GM18867 (cell line): ENCODE results near the gene CNTNAP2.

Experiments used
- ATAC-seq: cut with Tn5 transposase; IDR thresholded peaks from one replicate; pipeline ENCODE4 v1.9.1; 2021; ENCODE audit warnings: mild to moderate bottlenecking, moderate library complexity; ENCODE audit not compliant: unreplicated experiment

CNTNAP2 gene

GRCh38 chr7:146740039-146740438 is 623.4 kb downstream of the CNTNAP2 start:
- ATAC-seq: no peak

DNA sequence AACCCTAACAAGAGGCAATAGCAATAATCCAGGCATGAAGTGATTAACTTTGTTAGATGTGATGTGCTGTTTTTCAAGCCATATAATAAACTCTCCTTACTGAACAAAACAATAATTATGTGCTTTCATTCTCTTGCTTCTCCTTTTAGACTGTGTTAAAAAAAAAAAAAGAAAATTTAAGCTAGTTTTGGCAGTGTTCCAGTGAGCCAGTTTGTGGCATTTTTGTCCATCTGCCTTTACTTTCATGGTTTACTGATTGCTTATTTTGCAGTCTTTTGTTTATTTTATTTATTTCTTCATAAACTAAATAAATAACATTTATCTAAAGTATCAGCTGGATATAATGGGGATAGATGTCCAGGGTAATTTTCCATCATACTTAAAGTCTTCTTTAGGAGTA is 625.3 kb downstream of the CNTNAP2 start:
- no peak for ATAC-seq

DNA sequence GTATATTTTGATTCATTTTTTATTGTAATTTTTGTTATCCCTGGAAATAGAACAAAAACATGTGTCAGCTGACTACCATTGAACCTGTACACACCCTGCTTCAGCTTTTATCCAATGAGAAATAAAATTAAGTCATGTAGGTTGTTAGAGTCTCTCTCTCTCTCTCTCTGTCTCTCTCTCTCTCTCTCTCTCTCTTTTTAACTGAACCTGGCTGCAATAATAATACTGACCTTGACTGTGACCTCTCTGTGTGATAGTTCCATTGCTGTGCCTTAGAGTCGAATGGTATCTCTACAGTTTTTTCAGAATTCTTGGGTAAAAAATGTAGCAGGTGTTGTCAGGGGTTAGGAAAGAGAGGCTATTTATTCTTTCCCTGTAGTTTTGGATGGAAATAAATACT is 637.8 kb downstream of the CNTNAP2 start:
- ATAC-seq: no peak

- ATAC-seq: no peak
These were observed 639.0 kb downstream of the CNTNAP2 start for GRCh38 chr7:146755585-146755984.

DNA sequence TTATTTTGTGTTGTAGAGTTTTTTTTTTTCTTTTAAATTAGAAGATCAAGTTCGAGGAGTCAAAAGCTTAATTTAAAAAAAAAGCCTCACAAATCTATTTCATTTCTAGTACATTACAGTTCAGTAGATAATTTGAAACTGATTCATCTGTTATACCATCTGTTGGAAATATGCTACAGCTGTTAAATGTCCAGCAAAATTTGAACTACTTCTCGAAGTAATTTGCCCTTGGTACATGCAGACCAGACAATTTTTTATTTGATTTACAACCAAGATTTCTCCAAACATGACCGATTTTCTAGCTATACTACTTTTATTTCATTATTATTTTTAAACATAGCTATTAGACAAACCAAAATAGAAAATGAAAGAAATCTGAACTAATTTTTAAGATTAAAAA is 647.9 kb downstream of the CNTNAP2 start:
- ATAC-seq: no peak

DNA sequence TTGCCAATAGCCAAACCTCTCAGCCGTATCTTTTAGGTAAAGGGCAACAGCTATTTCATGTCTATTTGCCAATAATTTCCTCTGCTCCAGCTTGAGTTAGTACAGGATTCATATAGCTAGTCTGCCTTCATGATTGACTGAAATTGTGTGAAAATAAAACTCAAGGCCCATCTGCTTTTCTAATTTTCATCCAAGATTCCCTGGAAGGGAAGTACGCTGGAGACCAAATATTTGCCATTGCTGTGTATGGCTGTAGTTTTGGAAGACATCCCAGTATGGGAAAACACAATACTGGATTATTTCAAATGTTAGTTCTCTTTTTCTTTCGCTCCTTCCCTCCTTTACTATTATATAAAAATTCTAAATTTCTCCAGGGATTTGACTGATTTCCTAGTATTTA is 652.4 kb downstream of the CNTNAP2 start:
- no peak for ATAC-seq

DNA sequence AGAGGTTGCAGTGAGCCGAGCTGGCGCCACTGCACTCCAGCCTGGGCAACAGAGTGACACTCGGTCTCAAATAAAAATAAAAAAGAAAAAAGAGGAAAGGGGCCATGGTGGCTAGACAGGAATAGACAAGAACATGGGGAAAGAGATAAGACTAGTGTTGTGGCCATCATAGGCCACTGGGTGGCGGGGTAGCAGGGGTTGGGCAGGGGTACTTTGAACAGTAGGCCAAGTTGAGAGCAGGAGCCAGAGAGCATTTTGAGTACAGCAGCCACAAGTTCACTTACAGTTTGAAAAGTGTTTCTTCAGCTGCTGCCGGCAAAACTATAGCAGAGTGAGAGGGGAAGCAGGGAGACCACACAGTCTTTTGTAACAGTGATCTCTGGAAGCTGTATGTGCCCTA is 656.0 kb downstream of the CNTNAP2 start:
- ATAC-seq: no peak

- no peak for ATAC-seq
These were observed 656.9 kb downstream of the CNTNAP2 start for GRCh38 chr7:146773506-146773905.

DNA sequence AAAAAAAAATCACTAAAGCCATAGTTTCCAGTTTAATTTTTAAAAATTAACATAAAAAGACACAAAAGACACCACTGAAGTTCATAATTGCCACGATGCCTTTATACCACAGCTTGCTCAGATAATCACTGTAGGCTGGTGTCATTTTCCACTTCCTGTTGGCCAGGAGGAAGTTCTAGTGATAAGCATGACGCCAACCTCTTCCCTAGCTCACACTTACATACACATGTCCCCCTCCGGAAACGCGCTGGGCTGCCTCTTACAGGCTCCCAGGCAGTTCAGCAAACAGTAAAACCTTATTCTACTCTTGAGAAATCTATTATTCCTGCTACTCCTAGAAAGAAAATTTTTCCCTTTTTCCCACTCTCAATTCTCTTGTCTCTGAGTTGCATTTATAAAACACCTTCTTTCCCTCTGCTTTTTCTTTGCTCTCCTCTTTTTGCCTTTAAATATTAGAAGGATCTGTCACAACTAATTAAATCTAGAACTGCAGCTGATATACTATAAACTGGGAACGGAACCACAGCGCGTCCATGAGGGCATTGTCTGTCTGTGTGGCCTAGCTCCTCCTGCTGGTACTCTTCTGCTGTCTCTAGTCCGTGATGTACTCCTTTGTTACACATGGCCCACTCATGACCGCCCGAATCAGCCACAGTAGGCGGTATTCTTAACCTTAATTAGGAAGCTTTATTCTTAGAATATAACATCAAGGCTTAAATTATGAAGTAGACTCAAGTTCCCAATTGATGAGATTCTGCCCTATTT is 664.9 kb downstream of the CNTNAP2 start:
- ATAC-seq: no peak

- no peak for ATAC-seq
These were observed 670.7 kb downstream of the CNTNAP2 start for GRCh38 chr7:146787266-146787665.

DNA sequence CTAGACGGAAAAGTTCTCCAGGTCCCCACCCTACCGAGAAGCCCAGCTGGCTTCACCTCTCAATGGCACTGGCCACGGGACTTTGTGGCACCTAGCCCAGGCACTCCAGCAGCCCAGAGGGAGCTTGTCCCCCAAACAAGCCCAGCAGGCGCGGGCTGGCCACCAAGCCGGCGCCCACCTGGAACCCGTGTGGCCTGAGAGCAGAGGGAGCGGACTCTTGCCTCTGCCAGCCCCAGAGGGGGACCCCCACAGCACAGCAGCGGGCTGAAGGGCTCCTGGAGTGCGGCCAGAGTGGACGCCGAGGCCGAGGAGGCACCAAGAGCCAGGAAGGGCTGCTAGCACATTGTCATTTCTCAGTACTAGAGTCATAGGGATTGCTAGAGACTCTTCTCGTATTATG is 671.4 kb downstream of the CNTNAP2 start:
- ATAC-seq: no peak

DNA sequence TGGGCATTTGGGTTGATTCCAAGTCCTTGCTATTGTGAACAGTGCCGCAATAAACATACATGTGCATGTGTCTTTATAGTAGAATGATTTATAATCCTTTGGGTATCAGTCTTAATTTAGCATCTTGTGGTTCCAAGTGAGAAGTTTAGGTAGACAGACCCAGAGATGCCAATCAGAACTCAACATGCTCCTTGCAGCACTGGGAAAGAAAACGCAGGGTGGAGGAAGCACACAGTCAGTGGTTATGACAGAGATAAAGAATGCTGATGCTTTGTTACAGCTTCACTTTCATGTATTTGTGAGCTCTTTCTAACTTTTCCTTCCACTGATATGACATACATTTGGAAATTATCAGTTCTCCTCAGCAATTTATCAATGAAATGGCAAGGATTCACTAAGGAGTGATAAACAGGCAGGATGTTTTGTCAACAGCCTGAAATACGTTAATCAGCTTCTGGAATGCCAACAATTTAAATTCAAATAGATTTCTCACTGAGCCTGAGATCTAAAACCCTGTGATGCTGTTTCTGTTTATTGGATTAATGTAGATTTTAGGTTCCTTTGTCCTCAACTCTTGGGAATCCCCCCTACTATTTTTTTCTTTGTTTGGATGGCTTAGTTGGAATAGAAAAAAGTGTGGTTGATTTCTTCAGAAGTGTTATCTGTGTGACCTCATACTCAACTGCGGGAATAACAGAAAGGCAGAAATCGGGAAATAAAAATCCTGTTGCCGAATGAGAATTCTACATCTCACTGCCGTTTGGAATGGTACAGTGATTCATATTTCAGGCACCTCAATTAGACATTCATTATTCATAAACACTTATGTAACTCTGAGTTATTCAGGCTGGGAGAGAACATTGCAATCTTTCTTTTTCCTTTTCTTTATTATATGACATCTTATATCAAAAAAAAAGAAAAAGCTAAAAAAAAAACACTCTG is 675.0 kb downstream of the CNTNAP2 start:
- ATAC-seq: no peak

- no peak for ATAC-seq
These were observed 688.0 kb downstream of the CNTNAP2 start for GRCh38 chr7:146804620-146805019.

DNA sequence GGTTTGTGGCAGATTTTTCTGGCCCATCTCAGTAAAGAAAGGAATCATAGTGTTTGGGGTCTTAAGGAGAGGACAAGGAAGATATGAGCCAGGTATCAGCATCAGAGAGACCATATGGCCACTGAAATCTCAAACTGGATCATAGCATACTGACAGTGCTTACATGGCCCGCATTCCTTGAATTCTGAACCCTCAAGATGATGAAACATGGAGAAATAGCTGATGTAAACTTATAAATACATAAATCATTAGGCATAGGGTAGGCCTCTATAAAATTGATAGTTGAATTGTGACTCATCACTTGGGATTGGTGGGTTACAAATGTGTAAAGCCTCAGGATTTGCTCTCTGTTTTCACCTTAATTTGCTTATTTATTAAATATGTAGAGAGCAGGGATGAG is 688.5 kb downstream of the CNTNAP2 start:
- ATAC-seq: no peak

DNA sequence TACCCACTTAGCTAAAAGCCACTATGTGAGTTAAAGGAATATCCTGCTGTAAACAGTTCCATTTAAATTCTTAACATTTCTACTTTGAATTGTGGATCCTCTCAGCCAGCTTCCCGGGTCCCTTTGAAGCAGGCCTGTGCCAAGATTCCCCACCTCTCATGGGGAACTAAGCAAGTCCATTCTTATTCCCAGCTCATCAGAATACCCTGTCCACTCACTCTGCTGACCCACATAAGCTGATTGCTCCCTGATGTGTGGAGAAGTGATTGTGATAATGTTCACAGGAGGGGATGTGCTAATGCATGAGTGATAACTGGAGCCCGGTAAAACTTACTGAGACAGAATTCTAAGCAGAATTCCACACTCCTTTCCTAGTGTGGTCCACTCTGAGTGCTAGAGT is 709.7 kb downstream of the CNTNAP2 start:
- no peak for ATAC-seq

DNA sequence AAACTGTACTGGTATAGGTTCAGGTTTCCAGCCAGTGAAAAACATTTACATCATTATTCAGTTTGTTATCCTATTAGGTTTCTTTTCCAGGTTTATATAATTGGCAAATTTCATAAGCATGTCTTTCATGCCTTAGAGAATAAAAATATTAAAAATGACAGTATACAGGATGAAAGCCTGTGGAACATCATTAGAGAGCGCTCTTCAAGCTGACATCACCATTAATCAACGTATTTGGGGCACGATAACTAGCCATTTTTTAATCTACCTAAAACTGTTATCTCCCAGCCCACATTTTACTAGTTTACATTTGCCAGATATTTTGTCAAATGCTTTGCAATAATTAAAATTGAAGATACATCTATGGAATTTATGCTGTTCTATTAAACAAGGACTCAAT is 714.1 kb downstream of the CNTNAP2 start:
- ATAC-seq: no peak

GRCh38 chr7:146831875-146832274 is 715.3 kb downstream of the CNTNAP2 start:
- no peak for ATAC-seq

- ATAC-seq: no peak
These were observed 727.8 kb downstream of the CNTNAP2 start for GRCh38 chr7:146844405-146844804.

- no peak for ATAC-seq
These were observed 742.1 kb downstream of the CNTNAP2 start for GRCh38 chr7:146858690-146859089.

GRCh38 chr7:146861701-146862100 is 745.1 kb downstream of the CNTNAP2 start:
- ATAC-seq: no peak

- no peak for ATAC-seq
These were observed 745.8 kb downstream of the CNTNAP2 start for GRCh38 chr7:146862415-146862814.

GRCh38 chr7:146864644-146865043 is 748.0 kb downstream of the CNTNAP2 start:
- ATAC-seq: no peak
